Measurements from ENCODE around the gene SLC16A9.

Gene SLC16A9

DNA sequence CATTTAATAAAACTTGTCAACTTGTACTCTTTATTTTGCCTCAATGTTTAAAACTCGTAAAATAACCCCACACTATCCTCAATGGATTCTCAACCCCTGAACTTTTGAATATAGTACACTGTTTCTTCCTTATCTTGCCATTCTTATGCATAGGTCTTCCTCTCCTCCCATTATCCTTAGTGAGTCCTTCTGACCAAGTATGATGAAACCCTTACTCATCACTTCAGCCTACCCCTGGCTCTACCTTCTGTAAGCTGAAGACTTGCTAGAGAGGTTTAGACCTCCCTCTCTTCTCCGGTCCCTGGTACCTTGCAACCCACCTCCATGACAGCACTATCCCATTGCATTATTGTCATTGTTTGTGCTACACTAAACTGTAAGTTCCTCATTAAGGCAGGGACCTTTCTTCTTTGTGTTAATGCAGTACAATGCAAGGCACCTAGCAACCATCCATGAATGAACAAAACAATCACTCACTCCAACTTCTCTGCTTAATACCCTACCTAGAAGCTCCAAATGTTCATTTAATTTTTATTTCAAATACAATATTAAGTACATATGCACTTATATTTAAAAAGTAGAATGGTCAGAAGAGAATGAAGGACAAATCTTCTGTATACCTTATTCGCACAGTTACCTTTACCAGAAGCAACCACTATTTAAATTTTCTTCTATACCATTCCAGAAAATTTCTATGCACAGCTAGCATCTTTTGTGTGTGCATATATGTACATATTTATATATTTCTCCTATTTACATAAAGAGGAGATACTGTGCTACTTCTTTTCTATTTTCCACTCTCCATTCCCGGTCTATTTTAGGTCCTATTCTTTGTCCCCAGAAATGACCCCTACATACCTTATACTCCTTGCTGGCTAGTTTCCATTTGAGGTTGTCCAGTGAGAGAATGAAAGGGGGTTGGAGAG lies 77.5 kb downstream of the SLC16A9 start:
- Histone ChIP-seq H3K36me3 (ENCODE audit: low read length) (no peaks in the 10 kb centered on the region), H3K9me2 (replicated peaks; ENCODE audit: insufficient read depth, low read length) (no peaks in the 10 kb centered on the region), H3K27me3 (ENCODE audit: low read length) (no peaks in the 10 kb centered on the region), H3K9ac (ENCODE audit: low read length) (no peak overlapping the region), H3F3A (ENCODE audit: insufficient read depth) (no peaks in the 10 kb centered on the region), H3K27ac (ENCODE audit: low read depth, low read length) (no peak overlapping the region), H3K4me3 (ENCODE audit: insufficient read depth, low read length, poor library complexity, severe bottlenecking) (no peak overlapping the region), H4K20me1 (ENCODE audit: low read depth, low read length) (no peaks in the 10 kb centered on the region), H3K4me2 (ENCODE audit: low read depth, low read length, poor library complexity, severe bottlenecking) (no peak overlapping the region), H2AFZ (ENCODE audit: low read depth, low read length, severe bottlenecking) (no peak overlapping the region), H3K79me2 (ENCODE audit: insufficient read depth, low read length) (no peaks in the 10 kb centered on the region), H3K9me3 (ENCODE audit: insufficient read depth, low read length) (no peaks in the 10 kb centered on the region)
- TF ChIP-seq EZH2phosphoT487 (conservative IDR thresholded peaks at IDR 0.05; ENCODE audit: low read length) (no peak), CTCF (IDR thresholded peaks at IDR 0.05; ENCODE audit: insufficient read depth, low read length, poor library complexity, severe bottlenecking) (no peak)

DNA sequence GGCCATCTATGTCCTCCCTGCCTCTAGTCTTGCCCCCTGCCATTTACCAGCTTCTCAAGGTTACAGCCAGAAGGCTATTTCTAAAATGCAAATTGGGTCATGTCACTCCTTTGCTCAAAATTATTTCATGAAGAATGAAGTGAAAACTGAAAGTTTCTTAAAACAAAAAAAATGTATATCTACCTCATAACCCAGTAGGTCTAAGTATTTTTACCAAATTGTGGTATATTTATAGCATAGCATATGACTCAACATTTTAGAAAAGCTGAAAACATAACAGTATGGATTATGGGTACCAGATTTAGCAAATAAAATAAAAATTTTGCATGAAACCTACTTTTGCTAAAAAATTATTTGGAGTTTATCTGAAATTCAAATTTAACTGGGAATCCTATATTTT lies 78.4 kb downstream of the SLC16A9 start:
- no peaks in the 10 kb centered on the region for H4K20me1 ChIP-seq (ENCODE audit: low read depth, low read length)
- no peaks in the 10 kb centered on the region for H3F3A ChIP-seq (ENCODE audit: insufficient read depth)
- H3K79me2 ChIP-seq (ENCODE audit: insufficient read depth, low read length), result no peaks in the 10 kb centered on the region
- no peaks in the 10 kb centered on the region for H3K36me3 ChIP-seq (ENCODE audit: low read length)
- no peaks in the 10 kb centered on the region for H3K27me3 ChIP-seq (ENCODE audit: low read length)
- H3K9me2 ChIP-seq (replicated peaks; ENCODE audit: insufficient read depth, low read length), result no peaks in the 10 kb centered on the region
- no peak overlapping the region for H3K9ac ChIP-seq (ENCODE audit: low read length)
- H3K27ac ChIP-seq (ENCODE audit: low read depth, low read length), result no peak overlapping the region
- H2AFZ ChIP-seq (ENCODE audit: low read depth, low read length, severe bottlenecking), result no peak overlapping the region
- H3K4me2 ChIP-seq (ENCODE audit: low read depth, low read length, poor library complexity, severe bottlenecking), result no peak overlapping the region
- TF ChIP-seq CTCF (IDR thresholded peaks at IDR 0.05; ENCODE audit: insufficient read depth, low read length, poor library complexity, severe bottlenecking) (no peak), EZH2phosphoT487 (conservative IDR thresholded peaks at IDR 0.05; ENCODE audit: low read length) (no peak)
- no peaks in the 10 kb centered on the region for H3K9me3 ChIP-seq (ENCODE audit: insufficient read depth, low read length)
- no peak overlapping the region for H3K4me3 ChIP-seq (ENCODE audit: insufficient read depth, low read length, poor library complexity, severe bottlenecking)

- no peaks in the 10 kb centered on the region for H3K36me3 ChIP-seq (ENCODE audit: low read length)
- H3K27ac ChIP-seq (ENCODE audit: low read depth, low read length), result no peak overlapping the region
- H3F3A ChIP-seq (ENCODE audit: insufficient read depth), result no peaks in the 10 kb centered on the region
- H3K4me3 ChIP-seq (ENCODE audit: insufficient read depth, low read length, poor library complexity, severe bottlenecking), result no peak overlapping the region
- TF ChIP-seq EZH2phosphoT487 (conservative IDR thresholded peaks at IDR 0.05; ENCODE audit: low read length), result no peak
- no peak for TF ChIP-seq CTCF (IDR thresholded peaks at IDR 0.05; ENCODE audit: insufficient read depth, low read length, poor library complexity, severe bottlenecking)
- H3K9me3 ChIP-seq (ENCODE audit: insufficient read depth, low read length), result no peaks in the 10 kb centered on the region
- H3K27me3 ChIP-seq (ENCODE audit: low read length), result no peaks in the 10 kb centered on the region
- H3K9me2 ChIP-seq (replicated peaks; ENCODE audit: insufficient read depth, low read length), result no peaks in the 10 kb centered on the region
- no peak overlapping the region for H3K9ac ChIP-seq (ENCODE audit: low read length)
- no peaks in the 10 kb centered on the region for H4K20me1 ChIP-seq (ENCODE audit: low read depth, low read length)
- no peak overlapping the region for H3K4me2 ChIP-seq (ENCODE audit: low read depth, low read length, poor library complexity, severe bottlenecking)
- H3K79me2 ChIP-seq (ENCODE audit: insufficient read depth, low read length), result no peaks in the 10 kb centered on the region
- no peak overlapping the region for H2AFZ ChIP-seq (ENCODE audit: low read depth, low read length, severe bottlenecking)
Measured at GRCh38 chr10:59628965-59629364, 80.7 kb downstream of the SLC16A9 start.

Data from SU-DHL-6 (cell line).